NT2/D1 (cell line): ENCODE results near the gene KLHL7.

Experiments
- SUZ12 ChIP-seq: IDR thresholded peaks from 2 replicates; pipeline ENCODE4 v1.6.1; 2011; ENCODE audit not compliant: insufficient read length, insufficient read depth; ENCODE audit errors: extremely low read depth
- ZNF274 ChIP-seq: IDR thresholded peaks from 2 replicates; pipeline ENCODE4 v1.6.1; 2011; ENCODE audit warnings: mild to moderate bottlenecking, low read depth, low read length

DNA sequence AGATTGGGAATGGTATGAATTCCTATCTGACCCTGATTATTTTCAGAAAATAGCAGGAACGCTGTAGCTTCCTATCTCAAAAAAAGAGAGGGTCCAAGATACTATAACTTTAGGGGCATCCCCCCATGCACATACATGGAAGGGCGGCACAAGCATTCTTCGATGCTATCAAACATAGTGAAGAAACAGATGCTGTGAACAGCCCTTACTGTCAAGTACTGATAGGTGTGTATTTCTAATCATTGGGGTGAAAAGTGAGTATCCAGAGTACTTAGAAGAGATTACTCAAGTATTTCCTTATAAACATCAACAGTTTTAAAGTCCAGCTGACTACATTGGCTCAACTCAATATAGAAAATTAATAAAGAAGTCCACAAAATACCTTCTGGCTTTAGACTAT lies 59.3 kb downstream of the KLHL7 start:
- TF ChIP-seq ZNF274 (no peak), SUZ12 (no peak)
